Neural cell (in vitro differentiated cells): ENCODE data around the gene FAF2. TPM values are rescaled to one million over a fixed set of nuclear protein-coding genes. Genes with fewer than 3 reads are reported as not detected.

Experiments
- H2AFZ ChIP-seq: fragments of 200-600, 300-800 bp; sonication (generic), shearing (Covaris generic); 2 replicates; pipeline ENCODE4 v1.6.0; 2014; ENCODE audit warnings: low read depth, mild to moderate bottlenecking, antibody characterized with exemption, low read length, moderate library complexity
- H3F3A ChIP-seq: fragments of 200-600 bp; shearing (Covaris generic); 2 replicates; pipeline ENCODE4 v1.6.1; 2016; ENCODE audit warnings: mild to moderate bottlenecking, moderate library complexity, mixed read lengths, antibody characterized with exemption, low read length; ENCODE audit not compliant: insufficient read depth, poor library complexity, severe bottlenecking
- H3K27ac ChIP-seq: fragments of 200-600, 300-800 bp; sonication (generic), shearing (Covaris generic); 2 replicates; pipeline ENCODE4 v1.5.1; 2014; ENCODE audit warnings: mild to moderate bottlenecking, low read length, moderate library complexity
- H3K27me3 ChIP-seq: fragments of 300-800, 200-600 bp; sonication (generic), shearing (Covaris generic); 2 replicates; pipeline ENCODE4 v1.6.0; 2014; ENCODE audit warnings: mild to moderate bottlenecking, low read depth, low read length, moderate library complexity; ENCODE audit not compliant: insufficient read depth
- H3K36me3 ChIP-seq: fragments of 300-800, 200-600 bp; sonication (generic), shearing (Covaris generic); 2 replicates; pipeline ENCODE4 v1.5.1; 2014; ENCODE audit warnings: mild to moderate bottlenecking, antibody characterized with exemption, low read length, moderate library complexity; ENCODE audit not compliant: insufficient read depth
- H3K4me2 ChIP-seq: fragments of 300-800, 200-600 bp; sonication (generic), shearing (Covaris generic); 2 replicates; pipeline ENCODE4 v1.6.0; 2014; ENCODE audit warnings: mild to moderate bottlenecking, low read length
- H3K4me3 ChIP-seq: fragments of 300-800, 200-600 bp; sonication (generic), shearing (Covaris generic); 2 replicates; pipeline ENCODE4 v1.5.1; 2014; ENCODE audit warnings: mild to moderate bottlenecking, low read length, moderate library complexity
- H3K79me2 ChIP-seq: fragments of 200-600 bp; shearing (Covaris generic); replicated peaks from 2 replicates; pipeline ENCODE4 v1.6.0; 2014; ENCODE audit warnings: mild to moderate bottlenecking, low read length, moderate library complexity; ENCODE audit not compliant: insufficient read depth
- H3K9ac ChIP-seq: fragments of 300-800, 200-600 bp; sonication (generic), shearing (Covaris generic); 2 replicates; pipeline ENCODE4 v1.6.1; 2016; ENCODE audit warnings: mild to moderate bottlenecking, low read length, mixed read lengths
- H3K9me2 ChIP-seq: fragments of 200-600 bp; shearing (Covaris generic); 2 replicates; pipeline ENCODE4 v1.6.1; 2016; ENCODE audit warnings: mild to moderate bottlenecking, low read length, mixed read lengths; ENCODE audit not compliant: insufficient read depth
- H3K9me3 ChIP-seq: fragments of 200-600, 300-800 bp; sonication (generic), shearing (Covaris generic); 2 replicates; pipeline ENCODE4 v1.6.1; 2016; ENCODE audit warnings: mild to moderate bottlenecking, mixed run types, low read length, moderate library complexity, mixed read lengths
- H4K20me1 ChIP-seq: fragments of 200-600 bp; shearing (Covaris generic); 2 replicates; pipeline ENCODE4 v1.6.1; 2016; ENCODE audit warnings: mild to moderate bottlenecking, mixed run types; ENCODE audit not compliant: insufficient read depth
- EP300 ChIP-seq: fragments of 450-650 bp; conservative IDR thresholded peaks from 2 replicates; pipeline ENCODE4 v1.6.1; 2014; ENCODE audit warnings: antibody characterized with exemption, mild to moderate bottlenecking, moderate library complexity; ENCODE audit not compliant: poor library complexity, severe bottlenecking
- EZH2 ChIP-seq: fragments of 200-600, 300-800 bp; shearing (Covaris generic), sonication (generic); IDR thresholded peaks from 2 replicates; pipeline ENCODE4 v1.6.1; 2014; ENCODE audit warnings: antibody characterized with exemption, low read length, borderline replicate concordance, mild to moderate bottlenecking; ENCODE audit not compliant: insufficient read depth, poor library complexity, severe bottlenecking
- MXI1 ChIP-seq: fragments of 450-650 bp; conservative IDR thresholded peaks from 2 replicates; pipeline ENCODE4 v1.6.1; 2014; ENCODE audit warnings: antibody characterized with exemption, mild to moderate bottlenecking; ENCODE audit not compliant: poor library complexity, severe bottlenecking
- POLR2AphosphoS5 ChIP-seq: IDR thresholded peaks from 2 replicates; pipeline ENCODE4 v1.6.1; 2012
- RAD21 ChIP-seq: fragments of 450-650 bp; conservative IDR thresholded peaks from 2 replicates; pipeline ENCODE4 v1.6.1; 2014; ENCODE audit warnings: antibody characterized with exemption, mild to moderate bottlenecking, moderate library complexity
- SMC3 ChIP-seq: fragments of 450-650 bp; conservative IDR thresholded peaks from 2 replicates; pipeline ENCODE4 v1.6.1; 2014; ENCODE audit warnings: antibody characterized with exemption, mild to moderate bottlenecking, moderate library complexity; ENCODE audit not compliant: poor library complexity
- TAF1 ChIP-seq: IDR thresholded peaks from 2 replicates; pipeline ENCODE4 v1.6.1; 2012; ENCODE audit warnings: low read depth
- polyA plus RNA-seq: library from polyadenylated mRNA; depleted of rRNA; stranded (reverse); fragments of >200 nt; gene quantifications from 2 replicates; pipeline ENCODE4 v1.2.3, GENCODE V29; 2014
- TF ChIP-seq, protein P1 (sequence below): IDR thresholded peaks from 2 replicates; pipeline ENCODE4 v1.6.1; 2012; ENCODE audit warnings: borderline replicate concordance
- TF ChIP-seq, protein P2 (sequence below): fragments of 450-650 bp; IDR thresholded peaks from 2 replicates; pipeline ENCODE4 v1.5.1; 2014; ENCODE audit warnings: antibody characterized with exemption, mild to moderate bottlenecking, moderate library complexity; ENCODE audit not compliant: poor library complexity, severe bottlenecking

The FAF2 gene
- polyA plus RNA-seq, 1 donor from 2014 or later = 30.8 TPM

DNA sequence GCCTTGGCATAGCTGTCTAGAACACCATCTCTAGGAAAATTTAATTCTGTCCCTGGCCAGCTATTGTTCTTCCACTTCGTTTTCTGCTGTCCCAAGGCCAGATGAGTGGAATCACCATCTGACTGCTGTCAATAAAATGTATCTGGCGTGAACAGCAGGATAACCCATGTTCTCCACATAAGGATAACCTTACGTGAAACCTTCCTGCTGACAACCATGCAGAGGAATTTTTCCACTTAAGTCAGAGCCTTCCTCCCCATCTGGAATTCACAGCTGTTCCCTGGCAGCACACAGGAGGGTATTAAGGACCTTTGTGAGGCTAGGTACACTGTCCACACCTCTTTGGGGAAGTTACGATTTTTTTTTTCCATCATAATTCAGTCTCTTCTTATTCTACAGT, 60.4 kb downstream of the FAF2 start:
- H3K9me2 ChIP-seq = no peaks in the 10 kb centered on the region
- no peaks in the 10 kb centered on the region for H3F3A ChIP-seq
- H3K27ac ChIP-seq = no peak overlapping the region
- H3K4me3 ChIP-seq = no peak overlapping the region
- no peak overlapping the region for H3K4me2 ChIP-seq
- H4K20me1 ChIP-seq = no peaks in the 10 kb centered on the region
- no peaks in the 10 kb centered on the region for H3K36me3 ChIP-seq
- no peaks in the 10 kb centered on the region for H3K9me3 ChIP-seq
- TF ChIP-seq SMC3 (no peak), POLR2AphosphoS5 (no peak), MXI1 (no peak), TAF1 (no peak), EZH2 (no peak), RAD21 (no peak), EP300 (no peak)
- TF ChIP-seq, protein P1, sequence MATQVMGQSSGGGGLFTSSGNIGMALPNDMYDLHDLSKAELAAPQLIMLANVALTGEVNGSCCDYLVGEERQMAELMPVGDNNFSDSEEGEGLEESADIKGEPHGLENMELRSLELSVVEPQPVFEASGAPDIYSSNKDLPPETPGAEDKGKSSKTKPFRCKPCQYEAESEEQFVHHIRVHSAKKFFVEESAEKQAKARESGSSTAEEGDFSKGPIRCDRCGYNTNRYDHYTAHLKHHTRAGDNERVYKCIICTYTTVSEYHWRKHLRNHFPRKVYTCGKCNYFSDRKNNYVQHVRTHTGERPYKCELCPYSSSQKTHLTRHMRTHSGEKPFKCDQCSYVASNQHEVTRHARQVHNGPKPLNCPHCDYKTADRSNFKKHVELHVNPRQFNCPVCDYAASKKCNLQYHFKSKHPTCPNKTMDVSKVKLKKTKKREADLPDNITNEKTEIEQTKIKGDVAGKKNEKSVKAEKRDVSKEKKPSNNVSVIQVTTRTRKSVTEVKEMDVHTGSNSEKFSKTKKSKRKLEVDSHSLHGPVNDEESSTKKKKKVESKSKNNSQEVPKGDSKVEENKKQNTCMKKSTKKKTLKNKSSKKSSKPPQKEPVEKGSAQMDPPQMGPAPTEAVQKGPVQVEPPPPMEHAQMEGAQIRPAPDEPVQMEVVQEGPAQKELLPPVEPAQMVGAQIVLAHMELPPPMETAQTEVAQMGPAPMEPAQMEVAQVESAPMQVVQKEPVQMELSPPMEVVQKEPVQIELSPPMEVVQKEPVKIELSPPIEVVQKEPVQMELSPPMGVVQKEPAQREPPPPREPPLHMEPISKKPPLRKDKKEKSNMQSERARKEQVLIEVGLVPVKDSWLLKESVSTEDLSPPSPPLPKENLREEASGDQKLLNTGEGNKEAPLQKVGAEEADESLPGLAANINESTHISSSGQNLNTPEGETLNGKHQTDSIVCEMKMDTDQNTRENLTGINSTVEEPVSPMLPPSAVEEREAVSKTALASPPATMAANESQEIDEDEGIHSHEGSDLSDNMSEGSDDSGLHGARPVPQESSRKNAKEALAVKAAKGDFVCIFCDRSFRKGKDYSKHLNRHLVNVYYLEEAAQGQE = no peak
- TF ChIP-seq, protein P2, sequence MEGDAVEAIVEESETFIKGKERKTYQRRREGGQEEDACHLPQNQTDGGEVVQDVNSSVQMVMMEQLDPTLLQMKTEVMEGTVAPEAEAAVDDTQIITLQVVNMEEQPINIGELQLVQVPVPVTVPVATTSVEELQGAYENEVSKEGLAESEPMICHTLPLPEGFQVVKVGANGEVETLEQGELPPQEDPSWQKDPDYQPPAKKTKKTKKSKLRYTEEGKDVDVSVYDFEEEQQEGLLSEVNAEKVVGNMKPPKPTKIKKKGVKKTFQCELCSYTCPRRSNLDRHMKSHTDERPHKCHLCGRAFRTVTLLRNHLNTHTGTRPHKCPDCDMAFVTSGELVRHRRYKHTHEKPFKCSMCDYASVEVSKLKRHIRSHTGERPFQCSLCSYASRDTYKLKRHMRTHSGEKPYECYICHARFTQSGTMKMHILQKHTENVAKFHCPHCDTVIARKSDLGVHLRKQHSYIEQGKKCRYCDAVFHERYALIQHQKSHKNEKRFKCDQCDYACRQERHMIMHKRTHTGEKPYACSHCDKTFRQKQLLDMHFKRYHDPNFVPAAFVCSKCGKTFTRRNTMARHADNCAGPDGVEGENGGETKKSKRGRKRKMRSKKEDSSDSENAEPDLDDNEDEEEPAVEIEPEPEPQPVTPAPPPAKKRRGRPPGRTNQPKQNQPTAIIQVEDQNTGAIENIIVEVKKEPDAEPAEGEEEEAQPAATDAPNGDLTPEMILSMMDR = no peak
- no peak overlapping the region for H3K9ac ChIP-seq
- H3K79me2 ChIP-seq = no peaks in the 10 kb centered on the region
- H3K27me3 ChIP-seq = no peaks in the 10 kb centered on the region
- H2AFZ ChIP-seq = no peak overlapping the region

DNA sequence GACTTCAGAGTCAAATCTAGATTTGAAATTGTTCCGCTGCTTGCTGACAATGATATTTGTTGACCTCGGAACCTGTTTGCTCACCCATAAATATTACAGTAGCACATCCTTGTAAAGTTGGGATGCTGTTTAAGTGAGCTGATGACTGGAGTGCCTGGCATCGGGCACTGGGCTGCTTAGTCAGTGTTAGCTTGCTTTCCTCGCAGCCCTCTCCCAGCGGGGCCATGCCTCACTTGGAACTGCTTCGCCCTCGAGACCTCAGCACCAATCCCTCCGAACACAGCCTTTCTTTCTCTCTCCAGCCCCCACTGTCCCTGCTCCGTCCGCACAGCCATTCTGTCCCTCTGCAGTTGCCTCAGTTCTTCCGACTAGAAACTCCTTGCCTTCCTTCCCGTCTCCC, 65.6 kb downstream of the FAF2 start:
- Histone ChIP-seq H3K9me3 (no peaks in the 10 kb centered on the region), H3K36me3 (no peaks in the 10 kb centered on the region), H3K27ac (no peak overlapping the region), H3K4me3 (no peak overlapping the region), H3K9ac (no peak overlapping the region), H3K9me2 (no peaks in the 10 kb centered on the region), H3K79me2 (no peaks in the 10 kb centered on the region), H2AFZ (no peak overlapping the region), H3K27me3 (no peaks in the 10 kb centered on the region), H3K4me2 (no peak overlapping the region), H3F3A (no peaks in the 10 kb centered on the region), H4K20me1 (no peaks in the 10 kb centered on the region)
- TF ChIP-seq SMC3 = no peak
- TF ChIP-seq MXI1 = no peak
- TF ChIP-seq RAD21 = no peak
